GM18526 (cell line): ENCODE data around the gene APOL2.

Source experiments
- POLR2A ChIP-seq: IDR thresholded peaks from 3 replicates; pipeline ENCODE4 v1.6.1; 2011; ENCODE audit not compliant: insufficient read length; ENCODE audit errors: extremely low read depth

The APOL2 gene

DNA sequence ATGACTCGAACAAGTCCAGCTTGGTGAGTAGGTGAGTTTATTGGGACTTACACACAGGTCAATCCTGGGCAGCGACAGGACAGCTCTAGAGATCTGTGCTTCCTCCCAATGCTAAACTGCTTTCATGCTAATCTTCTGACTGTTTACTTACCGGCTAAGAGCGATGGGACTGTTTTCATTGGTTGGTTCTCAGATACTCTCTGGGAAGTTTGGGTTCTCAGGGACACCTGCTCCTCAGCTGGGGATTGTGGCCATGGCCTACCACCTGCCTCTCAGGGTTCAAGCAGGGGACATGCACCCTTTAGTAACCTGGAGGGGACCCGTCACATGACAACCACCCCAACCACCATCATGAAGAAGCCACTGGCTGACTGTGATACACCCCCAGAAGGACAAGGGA lies 13.1 kb downstream of the APOL2 start:
- no peak for TF ChIP-seq POLR2A

DNA sequence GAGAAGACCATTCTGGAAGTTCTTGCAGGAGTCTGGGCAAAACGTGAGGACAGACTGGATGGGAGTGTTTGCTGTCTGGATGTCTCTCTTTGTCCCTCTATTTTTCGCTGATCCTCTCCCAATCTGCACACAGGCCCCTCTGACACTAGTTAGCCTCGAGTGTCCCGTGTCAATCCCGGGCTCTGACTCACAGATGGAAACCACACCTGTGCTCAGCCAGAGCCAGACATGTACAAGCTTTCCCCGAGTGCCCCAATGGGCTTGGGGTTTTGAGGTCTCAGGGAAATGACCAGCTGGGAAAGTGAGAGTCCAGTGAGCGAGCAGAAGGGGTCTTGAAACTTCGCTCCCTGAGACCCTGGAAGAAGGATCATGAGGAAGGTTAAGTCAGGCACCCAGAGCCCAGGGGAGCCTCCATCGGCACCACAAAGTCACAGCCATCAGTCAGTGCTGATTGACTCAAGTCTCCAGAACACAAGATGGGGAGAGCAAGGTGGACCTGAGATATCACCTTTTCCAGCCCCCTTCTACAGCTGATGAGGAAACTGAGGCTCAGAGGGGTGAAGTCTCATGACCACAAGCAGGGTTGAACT lies 13.9 kb downstream of the APOL2 start:
- no peak for TF ChIP-seq POLR2A

DNA sequence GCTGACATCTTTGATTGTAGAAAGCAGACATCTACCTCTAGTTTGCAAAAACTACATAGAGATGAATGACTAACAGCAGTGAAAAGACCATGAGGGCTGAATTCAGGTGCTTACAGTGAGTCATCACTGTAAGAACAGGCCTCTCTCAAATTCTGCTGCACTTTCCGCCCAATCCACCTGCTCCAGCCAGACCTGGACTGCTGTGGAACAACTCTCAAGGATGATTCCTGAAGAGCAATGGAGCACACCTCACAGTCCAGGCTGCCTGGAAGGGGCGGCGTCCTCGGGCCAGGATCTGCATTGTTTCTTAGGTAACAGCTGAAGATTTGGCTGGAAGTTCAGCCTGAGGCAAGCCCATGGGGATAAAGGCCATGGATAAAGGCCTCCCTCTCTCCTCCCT lies 15.1 kb downstream of the APOL2 start:
- no peak for TF ChIP-seq POLR2A

DNA sequence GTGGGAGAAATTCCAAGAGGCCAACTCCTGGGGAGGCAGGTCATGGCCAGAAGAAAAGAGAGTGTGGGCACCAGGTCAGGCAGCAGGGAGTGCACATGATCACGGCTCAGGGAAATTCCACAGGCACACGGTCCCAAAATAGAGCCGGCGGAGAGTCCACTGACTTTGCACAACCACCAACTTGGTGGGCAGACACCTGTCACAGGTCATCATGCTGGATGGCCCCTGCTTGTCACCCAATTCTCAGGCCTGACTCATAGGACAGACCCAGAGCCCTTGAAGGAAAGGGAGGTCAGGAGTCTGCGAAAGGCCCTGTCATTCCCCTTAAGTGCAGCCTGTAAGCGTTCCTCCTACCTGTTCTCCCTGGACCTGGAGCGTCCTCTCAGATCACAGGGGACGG lies 15.8 kb downstream of the APOL2 start:
- no peak for TF ChIP-seq POLR2A

DNA sequence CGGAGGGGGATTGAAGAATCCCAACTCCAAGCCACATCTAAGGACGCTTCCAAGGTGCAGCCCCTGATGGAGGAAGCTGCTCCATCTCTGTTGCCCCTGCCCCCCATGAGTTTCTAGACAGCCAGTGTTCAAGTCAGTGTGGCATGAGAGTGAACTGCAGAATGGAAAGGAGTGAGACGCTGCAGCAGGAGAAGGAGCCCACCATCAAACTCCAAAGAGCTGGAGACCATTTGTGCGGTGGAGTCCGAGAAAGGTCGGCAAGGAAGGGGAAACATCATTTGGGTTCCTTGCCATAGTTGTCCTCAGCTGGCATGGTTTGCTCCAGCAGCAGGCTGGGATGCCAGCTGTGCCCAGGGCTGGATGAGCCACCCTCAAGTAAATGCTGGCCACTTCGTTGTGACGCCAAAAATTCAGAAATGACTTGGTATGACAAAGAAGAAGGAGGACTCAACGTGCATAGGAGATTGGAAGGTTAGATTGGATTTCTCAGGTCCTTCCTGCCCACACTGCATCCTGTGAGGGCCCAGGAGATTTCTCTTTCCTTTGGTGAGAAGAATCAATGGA lies 16.4 kb downstream of the APOL2 start:
- TF ChIP-seq POLR2A, result no peak

DNA sequence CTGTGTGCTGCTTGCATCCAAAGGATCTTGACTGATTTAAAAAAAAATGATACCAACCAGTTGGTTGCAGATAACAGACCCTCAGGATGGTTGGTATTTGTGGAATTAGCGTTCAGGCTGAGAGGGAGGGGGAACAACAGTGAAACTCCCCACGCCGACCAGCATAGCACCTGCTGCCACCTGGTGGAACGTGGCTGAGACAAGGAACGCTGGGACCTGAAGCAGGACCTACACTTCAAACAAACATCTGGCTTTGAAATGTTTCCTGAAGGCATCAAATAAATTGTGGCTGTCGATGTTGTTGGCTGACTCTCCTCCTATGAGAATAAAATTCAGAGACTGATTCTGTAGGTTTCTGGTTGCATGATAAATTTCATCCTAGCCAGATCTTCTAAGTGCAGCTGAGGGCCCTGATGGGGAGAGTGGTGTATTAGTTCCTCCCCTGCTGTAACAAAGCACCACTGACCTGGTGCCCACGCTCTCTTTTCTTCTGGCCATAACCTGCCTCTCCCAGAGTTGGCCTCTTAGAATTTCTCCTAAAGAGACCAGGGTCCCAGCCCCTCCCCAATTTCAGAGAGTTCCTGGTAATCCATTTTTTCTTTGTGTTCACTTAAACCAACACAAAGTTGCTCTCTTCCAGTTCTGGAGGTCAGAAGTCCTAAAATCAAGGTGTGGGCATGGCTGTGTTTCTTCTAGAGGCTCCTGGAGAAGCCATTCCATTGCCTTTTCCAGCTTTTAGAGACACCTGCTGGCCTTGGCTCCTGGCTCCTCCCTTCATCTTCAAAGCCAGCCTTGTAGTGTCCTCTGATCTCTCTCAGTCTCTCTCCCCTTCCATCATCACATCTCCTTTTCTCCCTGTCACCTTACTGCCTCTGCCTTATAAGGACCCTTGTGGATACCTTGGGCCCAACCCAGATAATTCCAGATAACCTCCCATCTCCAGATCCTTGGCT lies 17.3 kb downstream of the APOL2 start:
- TF ChIP-seq POLR2A, result no peak

DNA sequence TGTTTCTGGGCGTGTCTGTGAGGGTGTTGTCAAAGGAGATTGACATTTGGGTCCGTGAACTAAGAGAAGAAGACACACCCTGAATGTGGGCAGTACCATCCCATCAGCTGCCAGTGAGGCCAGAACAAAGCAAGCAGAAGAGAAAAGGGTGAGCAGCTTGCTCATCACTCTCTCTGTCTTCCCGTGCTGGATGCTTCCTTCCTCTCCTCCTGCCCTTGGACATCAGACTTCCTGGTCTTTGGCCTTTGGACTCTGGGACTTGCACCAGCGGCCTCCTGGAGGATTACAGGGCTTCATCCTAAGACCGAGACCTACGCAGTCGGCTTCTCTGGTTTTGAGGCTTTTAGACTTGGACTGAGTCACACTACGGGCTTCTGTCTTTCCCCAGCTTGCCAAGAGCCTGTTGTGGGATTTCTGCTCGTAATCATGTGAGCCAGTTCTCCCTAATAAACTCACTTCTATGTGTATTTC lies 18.8 kb downstream of the APOL2 start:
- no peak for TF ChIP-seq POLR2A

DNA sequence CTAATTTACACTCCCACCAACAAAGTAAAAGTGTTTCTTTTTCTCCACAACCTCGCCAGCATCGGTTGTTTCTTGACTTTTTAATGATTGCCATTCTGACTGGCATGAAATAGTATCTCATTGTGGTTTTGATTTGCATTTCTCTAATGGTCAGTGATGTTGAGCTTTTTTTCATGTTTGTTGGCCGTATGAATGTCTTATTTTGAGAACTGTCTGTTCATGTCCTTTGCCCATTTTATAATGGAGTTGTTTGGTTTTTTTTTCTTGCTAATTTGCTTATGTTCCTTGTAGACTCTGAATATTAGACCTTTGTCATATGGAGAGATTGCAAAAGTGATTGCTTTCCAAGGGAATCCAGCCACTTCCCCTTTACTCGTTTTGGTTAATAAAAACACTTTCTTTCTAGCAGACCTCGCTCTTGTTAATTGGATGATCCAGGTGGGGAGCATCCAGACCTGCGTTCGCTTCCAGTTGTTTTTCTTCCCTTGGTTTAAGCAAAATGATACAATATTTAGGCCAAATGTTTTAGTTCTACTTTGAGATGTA lies 20.6 kb downstream of the APOL2 start:
- no peak for TF ChIP-seq POLR2A

DNA sequence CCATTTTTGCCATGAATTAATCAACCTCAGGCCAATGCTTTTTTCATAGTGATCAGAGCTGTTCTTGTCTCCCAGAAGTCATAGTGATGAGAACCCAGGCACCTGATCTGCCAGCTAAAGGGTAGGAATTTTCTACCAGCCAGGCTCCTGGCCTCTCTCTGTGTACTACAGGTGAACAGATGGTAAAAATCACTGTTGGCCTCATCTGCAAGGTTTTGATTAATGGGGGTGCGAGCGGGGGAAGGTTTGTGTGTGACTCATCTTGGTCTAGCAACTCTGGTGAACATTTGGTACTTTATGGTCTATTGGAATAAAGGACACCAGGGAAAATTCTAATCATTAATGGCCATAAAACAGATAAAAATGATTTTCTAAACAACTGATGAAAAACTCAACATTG lies 23.3 kb downstream of the APOL2 start:
- TF ChIP-seq POLR2A, result no peak

DNA sequence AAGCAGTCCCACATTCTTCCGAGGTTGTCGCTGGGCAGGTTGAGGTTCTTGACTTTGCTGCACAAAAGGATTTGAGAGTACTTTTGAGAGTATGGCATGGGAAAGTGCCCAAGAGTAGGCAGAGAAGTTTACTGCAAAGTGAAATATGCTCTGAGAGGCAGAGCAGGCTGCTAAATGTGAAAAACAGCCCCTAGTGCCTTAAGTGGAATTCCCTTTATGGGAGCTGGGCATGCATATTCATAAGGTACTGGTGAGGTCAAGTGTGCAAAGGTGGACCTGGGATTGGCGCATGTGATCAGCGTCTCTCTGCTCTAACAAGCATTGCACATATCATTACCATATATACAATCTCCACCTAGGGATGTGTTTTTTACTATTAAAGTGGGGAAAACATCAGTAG lies 25.7 kb downstream of the APOL2 start:
- no peak for TF ChIP-seq POLR2A

DNA sequence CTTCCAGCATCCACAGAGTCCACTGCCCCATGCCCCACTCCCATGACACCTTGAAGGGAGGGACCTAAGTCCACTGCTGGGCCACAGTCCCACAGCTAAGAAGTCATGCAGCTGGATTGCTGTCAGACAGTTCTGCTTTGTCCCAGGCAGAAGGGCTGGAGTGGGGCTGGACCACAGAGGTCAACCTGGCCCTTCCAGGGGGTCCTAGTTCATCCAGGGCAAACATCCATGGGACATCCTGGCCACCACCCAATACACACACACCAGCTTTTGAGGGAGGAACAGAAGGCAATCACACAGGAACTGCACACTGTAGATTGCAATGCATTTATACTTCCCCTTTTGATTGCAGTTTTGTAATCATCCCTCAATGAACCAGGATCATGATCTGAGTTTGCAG lies 26.4 kb downstream of the APOL2 start:
- TF ChIP-seq POLR2A, result no peak

DNA sequence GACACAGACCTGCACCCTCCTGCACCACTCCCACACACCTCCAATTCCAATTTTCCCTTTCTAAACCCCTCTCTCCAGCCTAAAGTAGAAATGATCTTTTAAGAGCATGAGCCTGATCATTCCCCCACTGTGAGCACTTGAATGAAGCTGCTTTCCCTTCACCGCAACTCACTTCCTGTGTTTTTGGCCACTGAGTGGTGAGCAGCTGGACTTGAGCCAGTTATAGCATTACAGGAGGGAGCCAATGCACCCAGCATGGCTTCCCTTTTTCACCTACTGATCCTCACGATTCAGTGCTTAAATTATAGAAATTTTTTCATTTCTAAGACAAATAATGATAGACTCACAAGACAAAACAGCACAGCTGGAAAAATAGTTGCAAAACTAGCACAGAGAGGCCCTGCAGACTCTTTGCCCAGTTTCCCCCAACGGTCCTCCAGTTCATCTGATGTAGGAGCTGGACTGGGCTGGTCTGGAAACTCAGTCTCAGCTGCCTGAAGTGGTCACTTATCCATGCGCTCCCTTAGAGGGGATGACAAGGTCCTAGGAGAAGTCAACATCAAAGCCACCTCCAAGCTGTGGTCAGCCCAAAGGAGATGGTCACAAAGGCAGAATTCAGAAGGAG lies 28.0 kb downstream of the APOL2 start:
- no peak for TF ChIP-seq POLR2A

DNA sequence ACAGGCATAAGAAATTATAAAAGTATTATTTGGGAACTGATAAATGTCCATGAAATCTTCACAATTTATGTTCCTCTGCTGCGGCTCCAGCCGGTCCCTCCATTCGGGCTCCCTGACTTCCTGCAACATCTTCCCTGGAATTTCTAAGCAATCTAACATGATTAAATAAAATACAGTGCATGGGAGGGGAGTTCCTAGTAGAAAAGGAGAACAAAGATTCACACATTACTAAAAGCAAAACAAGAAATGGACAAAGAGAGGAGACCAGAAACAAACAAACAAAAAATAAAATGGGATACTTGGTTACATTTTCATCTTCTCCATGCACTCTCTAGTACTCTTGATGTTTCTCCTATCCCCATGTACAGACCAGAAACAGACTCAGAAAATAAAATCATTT lies 29.1 kb downstream of the APOL2 start:
- TF ChIP-seq POLR2A, result no peak

DNA sequence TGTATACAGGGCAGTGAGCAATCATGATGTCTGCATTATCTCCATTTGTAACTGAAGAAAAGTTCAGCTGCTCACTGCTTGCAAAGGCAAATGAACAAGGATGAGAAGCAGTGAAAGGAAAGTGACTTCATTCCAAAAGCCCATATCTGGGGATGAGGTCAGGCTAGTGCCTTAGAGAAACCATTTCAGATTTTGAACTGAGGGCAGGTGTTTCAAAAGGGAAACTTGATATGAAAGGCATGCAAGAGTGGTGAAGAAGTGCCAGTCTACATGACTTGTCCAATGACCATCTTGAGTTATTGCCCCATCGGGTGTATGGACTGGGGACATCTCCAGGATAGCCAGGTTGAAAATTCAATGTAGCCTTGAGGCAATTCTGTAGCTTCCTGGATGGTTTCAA lies 30.4 kb downstream of the APOL2 start:
- no peak for TF ChIP-seq POLR2A

DNA sequence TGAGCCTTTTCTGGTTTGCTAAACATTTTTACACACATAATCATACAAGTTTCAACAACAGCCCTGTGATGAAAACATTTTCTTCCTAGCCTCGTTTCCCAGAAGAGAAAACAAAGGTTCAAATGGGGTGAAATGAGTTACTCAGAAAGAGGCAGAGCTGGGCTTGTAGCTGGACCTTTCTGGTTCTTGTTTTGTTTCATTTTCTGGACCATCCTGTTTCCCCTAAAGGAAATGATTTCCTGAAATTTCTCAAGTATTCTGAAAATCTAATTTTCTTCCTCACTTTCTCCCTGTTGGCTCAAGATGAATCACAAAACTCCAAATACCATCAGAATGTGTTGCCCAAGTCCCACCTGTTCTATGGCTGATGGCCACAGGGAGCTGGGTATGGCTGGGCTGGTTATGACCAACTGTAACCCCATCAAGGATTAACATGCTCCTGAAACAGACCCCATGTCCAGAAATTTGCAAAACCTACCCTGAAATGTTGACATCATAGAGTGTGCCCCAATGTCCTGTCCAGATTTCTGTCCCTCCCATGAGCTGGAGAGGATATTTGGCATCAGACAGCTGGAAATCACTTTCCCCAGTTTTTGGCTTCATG lies 31.1 kb downstream of the APOL2 start:
- no peak for TF ChIP-seq POLR2A

DNA sequence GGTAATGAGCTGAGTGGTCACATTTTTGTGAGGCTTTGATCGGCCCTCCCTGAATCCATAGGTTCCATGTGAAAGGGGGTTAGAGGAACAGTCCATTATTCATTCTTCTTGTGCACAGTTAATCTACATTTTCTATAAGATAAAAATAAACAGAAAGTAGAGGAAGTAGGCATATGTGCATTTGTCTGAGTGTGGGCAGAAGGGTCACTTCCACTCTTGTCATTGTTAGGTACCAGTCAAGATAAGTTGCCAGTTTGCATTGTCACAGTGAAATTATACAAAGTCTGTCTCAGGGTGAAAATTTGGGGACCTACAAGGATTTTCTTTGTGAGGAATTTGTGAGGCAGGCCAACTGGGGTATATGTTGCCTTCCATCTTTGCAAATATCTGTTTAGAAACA lies 33.1 kb downstream of the APOL2 start:
- no peak for TF ChIP-seq POLR2A

DNA sequence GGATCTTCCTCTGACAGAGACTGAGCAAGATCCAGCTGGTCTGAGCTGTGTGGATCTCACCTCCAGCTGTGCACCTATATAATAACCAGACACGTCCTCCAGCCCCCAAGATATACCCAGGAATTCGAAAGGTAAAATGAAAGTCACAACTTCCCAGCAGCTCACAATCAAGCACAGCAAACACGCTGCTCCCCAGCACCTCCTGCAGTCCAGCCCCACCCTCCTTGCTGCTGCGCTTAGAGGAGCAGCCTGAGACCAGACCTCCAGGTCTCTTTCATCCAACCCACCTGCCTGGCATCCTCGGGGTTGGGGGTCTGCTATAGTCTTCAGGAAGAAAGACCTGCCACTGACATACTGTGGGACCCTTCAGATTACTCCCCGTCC lies 34.7 kb downstream of the APOL2 start:
- no peak for TF ChIP-seq POLR2A
